NCI-H2171 treated with DMSO at 0.1 percent for 48 hours (cell line): ENCODE measurements around the gene NUCB2.

Experiments
- DNase-seq: peaks from one replicate; lab custom pipeline; 2025; lab: John Stamatoyannopoulos, UW

Gene NUCB2

GRCh38 chr11:17333799-17334586, 57.5 kb downstream of the NUCB2 start:
- DNase-seq, result no peak

- DNase-seq, result no peak
Observed at GRCh38 chr11:17343257-17343656, 66.7 kb downstream of the NUCB2 start.

GRCh38 chr11:17343907-17344306, 67.4 kb downstream of the NUCB2 start:
- no peak for DNase-seq

DNA sequence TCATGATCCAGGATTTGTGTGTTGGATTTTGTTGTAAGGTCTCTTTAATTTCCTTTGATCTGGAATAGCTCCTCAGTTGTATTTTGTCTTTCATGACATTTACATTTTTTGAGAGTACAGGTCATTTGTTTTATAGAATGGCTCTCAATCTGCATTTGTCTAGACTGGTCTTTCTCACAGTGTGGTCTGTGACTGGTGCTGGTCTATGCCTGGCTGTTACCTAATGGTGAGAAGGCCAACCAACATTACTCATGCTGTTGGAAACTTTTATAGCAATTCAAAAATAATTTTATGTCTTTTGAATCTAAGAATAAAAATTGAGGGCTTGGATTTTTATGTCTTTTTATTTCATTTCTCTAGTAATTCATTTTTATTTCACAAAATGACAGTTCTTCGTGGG, 71.1 kb downstream of the NUCB2 start:
- DNase-seq, result no peak

DNA sequence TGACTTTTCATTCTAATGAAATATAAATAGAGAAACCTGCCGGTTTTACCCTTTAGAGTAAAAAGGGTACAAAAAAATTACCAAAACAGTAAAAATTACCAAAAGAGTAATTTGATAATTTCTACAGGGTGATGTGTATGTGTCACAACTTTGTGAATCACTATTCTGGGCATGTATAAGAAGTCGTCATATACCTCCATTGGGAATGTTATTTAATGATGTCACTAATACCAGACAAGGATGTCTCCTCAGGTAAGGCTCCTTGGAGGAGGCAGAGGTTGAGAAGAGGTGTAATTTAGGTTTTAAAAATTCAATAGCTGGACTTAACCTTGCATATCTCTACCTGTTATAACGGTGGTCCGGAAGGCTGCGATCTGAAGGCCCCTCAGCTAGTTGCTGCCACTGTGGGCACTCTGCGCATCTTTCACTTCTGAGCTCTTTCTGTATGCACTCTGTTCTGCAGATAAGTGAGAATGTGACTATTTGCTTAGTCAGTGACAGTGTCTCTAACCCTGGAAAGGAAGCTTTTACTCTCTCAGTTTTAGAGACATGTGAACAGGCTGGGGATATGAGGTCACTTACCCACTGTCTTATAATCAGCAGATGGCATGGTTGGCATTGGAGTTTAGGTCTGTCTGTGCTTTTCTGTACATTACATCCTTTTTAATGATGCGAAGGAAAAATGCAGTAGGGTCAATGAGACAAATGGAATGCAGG, 74.1 kb downstream of the NUCB2 start:
- DNase-seq, result no peak

- peak; percentile 4 for DNase-seq
Observed at GRCh38 chr11:17351172-17351509, 74.6 kb downstream of the NUCB2 start.

DNA sequence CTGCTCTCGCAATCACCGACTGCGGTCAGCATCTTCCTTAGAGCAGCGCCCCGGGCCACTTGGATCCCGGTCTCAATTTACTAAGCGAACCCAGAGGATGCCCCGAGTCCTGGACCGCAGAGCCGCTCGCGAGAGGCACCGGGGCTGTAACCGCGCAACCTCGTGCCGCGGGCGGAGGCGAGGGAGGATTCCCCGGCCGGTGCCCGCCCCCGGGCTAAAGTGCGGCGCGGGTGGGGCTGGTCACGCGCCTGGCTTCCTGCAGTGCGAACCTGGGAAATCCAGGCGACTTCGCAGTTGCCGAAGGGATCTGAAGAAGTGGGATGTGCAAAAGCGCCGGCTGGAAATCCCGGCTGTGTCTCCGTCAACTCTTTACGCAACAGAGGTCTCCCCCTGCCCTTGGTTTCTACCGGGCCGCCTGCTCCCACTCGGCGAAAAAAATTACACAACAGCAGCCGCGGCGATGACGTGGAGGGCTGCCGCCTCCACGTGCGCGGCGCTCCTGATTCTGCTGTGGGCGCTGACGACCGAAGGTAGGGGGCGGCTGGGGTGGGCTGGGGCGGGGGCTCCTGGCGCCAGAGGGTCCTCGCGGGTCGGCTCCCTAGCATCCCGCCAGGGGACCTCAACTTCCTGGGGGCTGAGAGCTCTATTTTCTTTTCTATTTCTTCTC, 75.1 kb downstream of the NUCB2 start, which contains the start of gene NCR3LG1:
Gene NCR3LG1, plus strand, starts transcription at position 291 of the 667 bp plus-strand sequence. Its CDS starts 170 bp downstream, at position 461.
- DNase-seq, result peak; percentile 43

- peak; percentile 51 for DNase-seq
Observed at GRCh38 chr11:17352950-17353820, 76.6 kb downstream of the NUCB2 start.

GRCh38 chr11:17353821-17354600, 77.5 kb downstream of the NUCB2 start:
- no peak for DNase-seq

DNA sequence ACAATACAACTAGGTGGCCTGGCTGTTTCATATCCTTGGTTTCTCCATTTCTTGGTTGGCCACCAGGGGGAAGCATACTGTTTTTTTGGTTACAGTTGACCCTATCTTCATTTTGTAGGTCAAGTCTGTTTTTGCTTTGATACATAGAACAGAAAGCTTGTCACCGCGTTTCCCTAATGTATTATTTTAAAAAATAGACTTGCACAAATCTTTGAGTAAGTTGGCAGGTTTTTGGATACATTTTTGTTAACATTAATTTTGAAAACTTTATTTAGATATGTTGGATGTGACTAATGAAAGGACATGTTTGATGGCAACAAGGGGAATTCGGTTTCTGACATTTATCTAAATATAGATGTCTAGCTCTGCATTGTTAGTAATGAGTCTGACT, 78.1 kb downstream of the NUCB2 start:
- peak; percentile 60 for DNase-seq

GRCh38 chr11:17366495-17366894, 90.0 kb downstream of the NUCB2 start:
- no peak for DNase-seq

- no peak for DNase-seq
Observed at GRCh38 chr11:17368551-17368950, 92.0 kb downstream of the NUCB2 start.

DNA sequence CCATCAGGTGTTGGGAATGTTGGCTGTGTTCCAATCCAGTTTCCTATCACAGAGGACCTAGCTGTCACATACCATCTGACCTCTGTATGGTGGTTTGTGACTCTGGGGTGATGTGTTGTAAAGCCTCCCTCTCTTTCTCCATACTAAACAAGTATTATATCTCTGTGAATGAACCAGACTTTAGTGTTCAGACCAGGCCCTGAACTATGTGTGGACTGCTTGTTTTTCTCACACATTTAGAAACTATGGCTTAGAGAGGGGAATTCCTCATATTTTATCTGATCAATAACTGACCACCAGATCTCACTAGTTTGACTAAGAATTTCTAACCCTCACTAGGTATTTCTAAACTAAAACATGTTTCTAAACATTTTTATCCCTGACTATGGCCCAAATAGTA, 92.6 kb downstream of the NUCB2 start:
- no peak for DNase-seq

DNA sequence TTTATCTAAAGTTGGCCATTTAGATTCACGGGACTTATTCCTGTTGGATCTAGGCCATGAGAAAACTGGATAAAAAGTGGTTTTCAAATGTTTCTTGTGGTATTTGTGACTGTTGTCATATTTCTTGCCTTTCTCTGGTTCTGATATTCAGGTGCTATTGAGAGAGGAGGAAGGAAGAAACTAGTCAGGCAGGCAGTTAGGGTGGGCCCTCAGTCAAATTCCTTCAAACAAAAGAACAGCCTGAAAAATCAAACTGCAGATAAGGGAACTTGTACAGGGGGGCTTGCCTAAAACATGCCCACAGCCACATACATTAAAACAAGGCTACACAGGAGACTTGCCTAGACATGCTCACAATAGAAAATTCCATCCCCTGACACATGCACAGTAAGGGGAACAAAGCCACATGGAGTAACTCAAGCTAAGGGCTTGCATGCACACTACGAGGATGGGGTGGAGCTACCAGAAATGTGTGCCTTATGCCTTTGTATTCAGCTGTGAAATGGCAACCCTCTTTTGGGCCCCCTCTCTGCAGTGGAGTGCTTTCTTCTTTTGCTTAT, 93.2 kb downstream of the NUCB2 start:
- no peak for DNase-seq

- no peak for DNase-seq
Observed at GRCh38 chr11:17371614-17372013, 95.1 kb downstream of the NUCB2 start.

DNA sequence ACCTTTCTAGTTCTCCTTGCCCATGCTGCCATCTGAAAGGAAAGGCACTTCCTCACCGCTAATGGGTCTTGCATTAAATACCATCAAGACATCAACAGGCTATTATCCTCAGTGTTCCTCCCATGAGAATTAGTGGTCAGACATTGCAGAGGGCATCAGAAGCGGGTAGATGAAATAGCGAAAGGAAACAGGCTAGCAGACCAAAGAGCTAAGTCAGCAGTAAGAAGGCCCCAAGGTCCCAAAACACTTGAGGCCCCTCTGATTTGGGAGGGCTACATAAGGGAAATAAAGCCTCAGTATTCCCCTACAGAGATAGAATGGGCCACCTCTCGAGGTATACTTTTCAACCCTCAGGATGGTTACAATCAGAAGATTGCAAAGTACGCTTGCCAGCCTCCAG, 99.0 kb downstream of the NUCB2 start:
- no peak for DNase-seq

GRCh38 chr11:17376493-17376892, 100.0 kb downstream of the NUCB2 start:
- DNase-seq, result no peak

DNA sequence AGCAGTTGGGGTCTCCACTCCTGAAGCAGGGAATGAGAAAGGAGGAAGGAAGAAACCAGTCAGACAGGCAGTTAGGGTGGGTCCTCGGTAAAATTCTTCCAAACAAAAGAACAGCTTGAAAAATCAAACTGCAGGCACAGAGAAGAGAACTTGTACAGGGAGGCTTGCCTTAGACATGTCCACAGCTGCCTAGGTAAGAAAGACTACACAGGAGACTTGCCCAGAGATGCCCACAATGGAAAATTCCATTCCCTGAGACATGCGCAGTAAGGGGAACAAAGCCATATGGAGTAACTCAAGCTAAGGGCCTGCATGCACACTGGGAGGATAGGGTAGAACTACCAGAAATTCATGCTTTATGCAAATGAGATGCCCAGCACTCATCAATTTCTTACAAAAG, 102.1 kb downstream of the NUCB2 start:
- DNase-seq, result no peak

GRCh38 chr11:17379383-17380180, 103.0 kb downstream of the NUCB2 start:
- DNase-seq, result no peak

- DNase-seq, result no peak
Observed at GRCh38 chr11:17381156-17381555, 104.6 kb downstream of the NUCB2 start.
